ENCODE results near the gene LAMTOR5.

The LAMTOR5 gene

GRCh38 chr1:110364221-110364620 is 43.3 kb downstream of the LAMTOR5 start:
- no peak for TF ChIP-seq CTCF (conservative IDR thresholded peaks at IDR 0.05; ENCODE audit: low read length)
- no peak for DNase-seq (ENCODE audit: low read depth)

DNA sequence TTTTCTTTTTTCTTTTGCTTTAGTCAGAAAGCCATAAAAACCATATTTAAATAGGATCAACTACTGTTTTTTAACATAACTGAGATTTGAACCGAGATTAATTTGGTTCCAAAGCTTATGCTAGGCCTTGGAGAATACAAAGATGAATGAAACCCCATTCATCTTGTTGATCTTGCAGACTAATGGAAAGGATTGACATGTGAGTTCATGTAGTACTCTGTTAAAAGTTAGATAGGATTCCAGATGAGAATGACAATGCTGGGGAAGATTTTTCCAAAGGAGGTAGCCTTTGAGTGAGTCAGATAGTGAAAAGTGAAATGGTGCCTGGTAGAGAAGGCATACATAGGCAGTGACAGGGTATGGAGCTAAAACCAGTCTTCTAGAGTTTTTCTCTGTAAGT is 45.6 kb downstream of the LAMTOR5 start:
- no peak overlapping the region for H3K4me3 ChIP-seq (ENCODE audit: low read length)
- TF ChIP-seq CTCF (conservative IDR thresholded peaks at IDR 0.05; ENCODE audit: low read length), result no peak
- DNase-seq (ENCODE audit: low read depth), result no peak

More at GRCh38 chr1:110364221-110364620, 43.3 kb downstream of the LAMTOR5 start:
- H3K4me3 ChIP-seq (ENCODE audit: low read length), result no peak overlapping the region

DNA sequence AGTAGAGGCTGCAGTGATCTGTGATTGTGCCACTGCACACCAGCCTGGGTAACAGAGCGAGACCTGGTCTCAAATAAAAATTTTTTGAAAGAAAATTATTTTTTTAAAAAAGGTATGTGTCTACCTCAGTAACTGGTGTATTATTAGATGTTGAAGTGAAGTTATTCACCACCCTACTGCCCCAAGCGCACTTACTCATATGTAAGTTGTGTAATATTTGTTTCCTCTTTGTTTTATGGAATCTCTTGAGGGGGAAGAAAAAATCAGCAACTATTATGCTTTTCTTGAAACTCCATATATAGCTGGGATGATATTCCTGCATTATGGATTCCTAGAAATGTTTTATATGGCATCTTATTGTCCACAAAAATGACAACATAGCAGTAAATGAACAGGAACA is 47.1 kb downstream of the LAMTOR5 start:
- TF ChIP-seq CTCF (conservative IDR thresholded peaks at IDR 0.05; ENCODE audit: low read length), result no peak
- no peak for DNase-seq (ENCODE audit: low read depth)
- H3K4me3 ChIP-seq (ENCODE audit: low read length), result no peak overlapping the region

- no peak for DNase-seq (ENCODE audit: low read depth)
- H3K4me3 ChIP-seq (ENCODE audit: low read length), result no peak overlapping the region
- no peak for TF ChIP-seq CTCF (conservative IDR thresholded peaks at IDR 0.05; ENCODE audit: low read length)
Measured at GRCh38 chr1:110356379-110356778, 51.1 kb downstream of the LAMTOR5 start.

GRCh38 chr1:110355321-110355720 is 52.2 kb downstream of the LAMTOR5 start:
- no peak for DNase-seq (ENCODE audit: low read depth)
- no peak overlapping the region for H3K4me3 ChIP-seq (ENCODE audit: low read length)
- no peak for TF ChIP-seq CTCF (conservative IDR thresholded peaks at IDR 0.05; ENCODE audit: low read length)
